B cell (primary cell): ENCODE measurements around the gene TMEM201.

Source experiments
- EZH2 ChIP-seq: IDR thresholded peaks from 2 replicates; pipeline ENCODE4 v1.6.1; 2012; ENCODE audit warnings: borderline replicate concordance, low read depth, mild to moderate bottlenecking, moderate library complexity, low read length; ENCODE audit not compliant: insufficient read depth, poor library complexity, severe bottlenecking
- TF ChIP-seq, protein P1 (sequence below): fragments of 200-600 bp; IDR thresholded peaks from one replicate; pipeline ENCODE4 v1.8.0; 2022; ENCODE audit warnings: antibody characterized with exemption, mild to moderate bottlenecking

DNA sequence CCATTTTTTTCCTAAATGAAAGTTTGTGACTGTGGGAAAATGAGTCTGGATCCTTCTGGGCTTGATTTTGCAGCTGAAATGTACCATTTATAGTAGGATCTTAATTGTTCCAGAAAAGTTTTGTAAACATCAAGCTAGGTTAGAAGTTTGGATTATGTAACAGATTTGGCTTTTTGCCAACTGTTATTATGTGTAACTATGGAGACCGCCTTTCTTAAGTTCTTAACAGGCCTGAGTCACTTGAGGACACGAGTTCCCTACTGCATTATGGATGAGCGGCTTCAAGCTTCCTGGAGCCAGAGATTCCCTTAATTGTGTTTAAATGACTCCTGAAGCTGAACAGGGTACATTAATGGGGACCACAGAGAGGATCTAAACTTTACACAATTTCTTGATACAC lies 27.3 kb upstream of the TMEM201 start:
- TF ChIP-seq, protein P1, sequence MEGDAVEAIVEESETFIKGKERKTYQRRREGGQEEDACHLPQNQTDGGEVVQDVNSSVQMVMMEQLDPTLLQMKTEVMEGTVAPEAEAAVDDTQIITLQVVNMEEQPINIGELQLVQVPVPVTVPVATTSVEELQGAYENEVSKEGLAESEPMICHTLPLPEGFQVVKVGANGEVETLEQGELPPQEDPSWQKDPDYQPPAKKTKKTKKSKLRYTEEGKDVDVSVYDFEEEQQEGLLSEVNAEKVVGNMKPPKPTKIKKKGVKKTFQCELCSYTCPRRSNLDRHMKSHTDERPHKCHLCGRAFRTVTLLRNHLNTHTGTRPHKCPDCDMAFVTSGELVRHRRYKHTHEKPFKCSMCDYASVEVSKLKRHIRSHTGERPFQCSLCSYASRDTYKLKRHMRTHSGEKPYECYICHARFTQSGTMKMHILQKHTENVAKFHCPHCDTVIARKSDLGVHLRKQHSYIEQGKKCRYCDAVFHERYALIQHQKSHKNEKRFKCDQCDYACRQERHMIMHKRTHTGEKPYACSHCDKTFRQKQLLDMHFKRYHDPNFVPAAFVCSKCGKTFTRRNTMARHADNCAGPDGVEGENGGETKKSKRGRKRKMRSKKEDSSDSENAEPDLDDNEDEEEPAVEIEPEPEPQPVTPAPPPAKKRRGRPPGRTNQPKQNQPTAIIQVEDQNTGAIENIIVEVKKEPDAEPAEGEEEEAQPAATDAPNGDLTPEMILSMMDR = no peak
- TF ChIP-seq EZH2 = no peak
